Stimulated activated CD8-positive, alpha-beta memory T cell treated with anti-CD3 and anti-CD28 coated beads, Interleukin-15, amount 100 ng/mL, for 48 hours (primary cell): ENCODE measurements around the gene SYT12.
"Not testable (repeated sequence)": the region's sequence is repeated elsewhere in the genome, so short reads cannot be mapped to it uniquely, and the experiment has no call there.

Experiments
- DNase-seq, 2 donors: peaks; one replicate each; pipeline ENCODE4 v3.0.0-alpha.2; 2020; ENCODE audit warnings: low read depth in 2 of 2

SYT12 gene

DNA sequence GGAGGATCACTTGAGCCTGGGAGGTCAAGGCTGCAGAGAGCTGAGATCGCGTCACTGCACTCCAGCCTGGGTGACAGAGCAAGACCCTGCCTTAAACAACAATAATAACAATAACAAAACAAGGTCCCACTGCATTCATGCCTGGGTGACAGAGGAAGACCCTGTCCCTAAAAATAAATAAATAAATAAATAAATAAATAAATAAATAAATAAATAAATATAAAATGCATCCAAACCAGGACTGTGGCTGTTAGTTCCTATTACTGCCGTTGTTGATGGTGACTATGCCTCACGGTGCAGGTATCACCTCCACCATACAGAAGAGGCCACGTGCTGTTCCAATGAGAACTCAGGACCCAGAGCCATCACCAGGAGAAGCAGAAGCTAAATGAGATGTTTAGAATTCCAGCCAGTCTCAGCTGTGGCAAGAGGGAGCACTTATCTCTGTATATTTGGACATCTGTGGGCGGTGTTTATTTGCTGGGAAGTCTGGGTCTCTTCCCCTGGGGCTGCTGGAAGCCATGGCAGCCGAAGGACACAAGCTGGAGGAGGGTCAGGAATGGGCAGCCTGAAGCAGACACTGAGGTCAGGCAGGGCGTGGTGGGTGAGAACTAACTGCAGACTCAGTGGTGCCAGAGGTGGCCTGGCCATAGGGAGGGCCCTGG, 26.2 kb upstream of the SYT12 start:
- DNase-seq = no peak

DNA sequence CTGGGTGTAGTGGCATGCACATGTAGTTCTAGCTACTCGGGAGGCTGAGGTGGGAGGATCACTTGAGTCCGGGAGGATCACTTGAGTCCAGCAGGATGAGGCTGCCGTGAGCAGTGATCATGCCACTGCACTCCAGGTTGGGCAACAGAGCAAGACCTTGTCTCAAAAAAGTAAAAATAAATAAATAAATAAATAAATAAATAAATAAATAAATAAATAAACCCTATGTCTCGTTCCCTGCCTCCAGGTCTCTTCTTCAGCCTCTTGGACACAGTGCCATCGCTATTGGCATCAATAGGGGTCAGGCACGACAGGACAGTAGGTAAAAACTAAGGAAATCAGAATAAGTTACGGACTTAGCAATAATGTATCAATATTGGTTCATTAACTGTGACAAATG, 23.4 kb upstream of the SYT12 start:
- no peak for DNase-seq

GRCh38 chr11:67001332-67001731, 21.6 kb upstream of the SYT12 start:
- no peak for DNase-seq

GRCh38 chr11:67002297-67002913, 20.5 kb upstream of the SYT12 start:
- DNase-seq = no peak

DNA sequence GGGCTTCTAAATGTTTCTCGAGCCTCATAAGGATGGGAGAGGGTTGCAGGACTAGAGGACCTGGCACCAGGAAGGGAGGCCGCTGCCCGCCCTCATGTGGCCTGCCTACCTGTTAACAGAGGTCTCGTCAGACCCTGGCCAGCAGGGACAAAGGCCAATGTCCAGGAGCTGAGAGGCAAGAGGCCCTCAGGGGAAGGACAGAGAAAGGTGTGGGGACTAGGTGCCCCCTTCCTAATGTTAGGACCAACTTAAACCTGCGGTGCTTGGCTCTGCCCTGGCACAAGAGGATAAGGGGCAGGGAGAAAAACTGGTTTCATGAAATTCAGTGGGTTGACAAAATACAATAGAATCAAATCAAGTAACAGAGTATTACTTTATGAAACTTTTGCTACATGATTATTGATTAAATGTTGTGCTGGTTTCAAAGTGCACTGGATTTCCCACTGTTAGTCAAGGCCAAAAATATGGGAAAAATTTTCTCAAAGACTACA, 20.0 kb upstream of the SYT12 start:
- no peak for DNase-seq

DNA sequence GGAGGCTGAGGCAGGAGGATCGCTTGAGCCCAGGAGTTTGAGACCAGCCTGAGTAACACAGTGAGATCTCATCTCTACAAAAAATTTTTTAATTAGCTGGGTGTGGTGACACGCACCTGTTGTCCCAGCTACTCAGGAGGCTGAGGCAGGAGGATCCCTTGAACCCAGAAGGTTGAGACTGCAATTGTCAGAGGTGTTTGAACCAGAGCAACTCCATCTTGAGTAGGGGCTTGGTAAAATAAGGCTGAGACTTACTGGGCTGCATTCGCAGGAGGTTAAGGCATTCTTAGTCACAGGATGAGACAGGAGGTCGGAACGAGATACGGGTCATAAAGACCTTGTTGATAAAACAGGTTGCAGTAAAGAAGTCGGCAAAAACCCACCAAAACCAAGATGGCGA, 17.7 kb upstream of the SYT12 start:
- DNase-seq = not testable (repeated sequence)

- peak in 1 of 2 donors; percentile 12 for DNase-seq
Measured at GRCh38 chr11:67006029-67006884, 16.7 kb upstream of the SYT12 start.

DNA sequence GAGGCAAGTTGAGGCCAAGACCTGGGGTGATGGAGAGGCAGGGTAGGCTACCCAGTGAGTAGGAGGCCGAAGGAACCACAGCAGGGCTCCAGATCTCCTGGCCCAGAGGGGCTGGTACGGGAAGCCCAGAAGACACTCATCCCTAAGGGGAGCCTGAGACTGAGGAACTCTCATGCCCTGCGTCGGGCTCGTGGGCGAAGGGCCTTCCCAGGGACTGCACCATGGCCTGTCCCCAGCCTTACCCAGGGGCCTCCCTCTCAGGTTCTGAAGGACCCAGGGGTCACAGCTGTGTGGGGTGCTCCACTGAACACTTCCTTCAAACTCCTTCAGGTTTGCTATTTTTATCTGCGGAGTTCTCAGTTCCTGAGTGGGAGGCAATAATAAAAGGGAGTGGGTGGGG, 15.8 kb upstream of the SYT12 start:
- no peak for DNase-seq

DNA sequence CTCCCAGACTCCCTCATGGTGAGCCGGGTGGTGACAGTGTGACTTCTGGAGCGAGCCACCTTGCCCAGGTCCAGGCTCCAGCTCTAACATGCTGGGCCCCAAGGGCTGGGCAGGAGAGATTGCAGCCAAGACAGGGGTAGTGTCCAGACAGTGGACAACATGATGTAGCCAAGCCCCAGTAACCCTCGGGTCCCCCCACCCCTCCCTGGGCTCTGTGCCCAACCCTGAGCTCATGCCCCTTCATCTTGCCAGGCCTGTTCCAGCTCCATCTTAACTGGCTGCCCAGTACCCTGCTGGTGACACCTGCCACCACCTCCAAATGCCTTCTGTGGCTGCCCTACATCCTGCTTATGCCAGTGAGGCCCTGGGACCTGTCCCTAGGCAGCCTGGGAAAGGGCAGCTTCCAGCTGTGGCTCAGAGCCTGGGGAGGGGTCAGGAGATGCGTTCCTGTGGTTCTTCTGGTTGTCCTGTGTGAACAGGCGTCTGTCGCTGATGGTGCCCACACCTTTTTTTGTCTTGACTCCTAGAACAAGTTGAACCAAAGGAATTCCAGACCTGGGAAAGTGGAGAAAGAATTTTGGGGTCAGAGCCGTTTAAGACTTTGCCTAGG, 12.5 kb upstream of the SYT12 start:
- no peak for DNase-seq

DNA sequence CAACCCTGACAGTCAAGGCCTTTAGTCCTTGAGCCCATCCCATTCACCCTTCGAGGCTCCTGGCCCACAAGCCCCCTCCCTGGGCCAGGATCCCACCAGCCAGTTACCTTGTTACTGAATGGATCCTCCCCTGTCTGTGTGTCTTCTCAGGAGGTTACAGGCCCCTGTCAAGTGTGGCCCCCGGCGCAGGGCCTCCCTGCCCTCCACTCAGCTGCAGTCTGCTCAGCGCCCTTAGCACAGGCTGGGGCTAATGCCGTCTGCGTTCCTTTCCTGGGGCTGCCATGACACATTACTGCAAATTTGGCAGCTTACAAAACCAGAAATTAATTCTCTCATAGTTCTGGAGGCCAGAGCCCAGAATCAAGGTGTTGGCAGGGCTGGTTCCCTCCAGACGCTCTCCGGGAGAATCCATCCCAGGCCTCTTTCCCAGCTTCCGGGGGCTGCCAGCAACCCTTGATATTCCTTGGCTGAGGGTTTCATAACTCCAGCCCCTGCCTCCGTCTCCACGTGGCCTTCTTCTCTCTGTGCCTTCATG, 9.4 kb upstream of the SYT12 start:
- no peak for DNase-seq

- DNase-seq = no peak
Measured at GRCh38 chr11:67014343-67014742, 8.6 kb upstream of the SYT12 start.

DNA sequence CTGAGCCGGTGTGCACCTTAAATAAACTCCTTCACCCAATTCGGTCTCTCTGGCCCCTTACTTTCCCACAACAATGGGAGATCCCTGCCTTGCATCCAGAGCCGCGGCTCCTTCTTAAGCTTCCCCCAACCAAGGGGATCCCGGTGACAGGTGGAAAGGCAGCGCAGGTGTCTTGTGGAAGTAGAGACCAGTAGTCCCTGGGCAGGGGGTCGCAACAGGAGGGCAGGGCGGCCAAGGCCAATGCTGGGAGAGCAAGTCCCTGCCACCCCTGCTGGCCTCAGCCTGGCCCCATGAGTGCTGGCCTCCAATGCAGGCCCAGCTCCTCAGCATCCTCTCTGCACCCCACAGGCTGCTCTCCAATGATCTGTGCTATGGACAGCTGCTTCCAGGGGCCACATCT, 7.9 kb upstream of the SYT12 start:
- no peak for DNase-seq

DNA sequence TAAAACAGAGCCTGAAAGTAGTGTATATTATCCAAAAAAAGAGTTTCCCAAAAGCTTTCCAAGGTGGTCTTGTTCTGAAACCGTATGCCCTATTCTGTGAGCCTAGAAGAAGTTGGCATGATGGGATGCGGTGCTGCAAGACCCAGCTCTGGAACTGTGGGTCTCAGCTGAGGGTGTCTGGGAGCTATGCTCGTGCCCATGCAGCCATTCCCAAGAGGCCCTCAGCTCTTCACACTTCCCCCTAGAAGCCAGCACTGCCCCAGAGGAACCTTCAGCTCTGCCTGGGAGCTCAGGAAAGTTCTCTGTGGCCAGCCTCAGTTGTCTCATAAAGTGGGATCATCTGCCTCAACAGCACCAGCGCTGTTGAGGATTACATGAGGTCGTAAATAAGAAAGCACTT, 6.4 kb upstream of the SYT12 start:
- no peak for DNase-seq

DNA sequence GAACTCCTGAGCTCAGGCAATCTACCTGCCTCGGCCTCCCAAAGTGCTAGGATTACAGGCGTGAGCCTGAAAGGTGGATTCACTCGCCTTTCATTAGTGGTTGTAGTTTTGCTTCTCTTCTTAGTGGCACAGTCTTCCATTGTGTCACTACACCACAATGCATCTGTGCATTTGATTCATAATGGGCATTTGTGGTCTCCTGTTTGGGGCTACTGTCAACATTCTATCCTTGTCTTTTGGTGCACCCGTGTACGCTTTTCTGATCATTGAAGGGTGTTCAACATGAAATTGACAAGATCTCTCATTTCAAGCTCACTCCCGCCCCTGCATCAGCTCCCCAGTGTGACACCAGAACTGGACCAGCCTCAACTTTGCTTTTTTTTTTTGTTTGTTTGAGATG, 2.0 kb upstream of the SYT12 start:
- no peak for DNase-seq

DNA sequence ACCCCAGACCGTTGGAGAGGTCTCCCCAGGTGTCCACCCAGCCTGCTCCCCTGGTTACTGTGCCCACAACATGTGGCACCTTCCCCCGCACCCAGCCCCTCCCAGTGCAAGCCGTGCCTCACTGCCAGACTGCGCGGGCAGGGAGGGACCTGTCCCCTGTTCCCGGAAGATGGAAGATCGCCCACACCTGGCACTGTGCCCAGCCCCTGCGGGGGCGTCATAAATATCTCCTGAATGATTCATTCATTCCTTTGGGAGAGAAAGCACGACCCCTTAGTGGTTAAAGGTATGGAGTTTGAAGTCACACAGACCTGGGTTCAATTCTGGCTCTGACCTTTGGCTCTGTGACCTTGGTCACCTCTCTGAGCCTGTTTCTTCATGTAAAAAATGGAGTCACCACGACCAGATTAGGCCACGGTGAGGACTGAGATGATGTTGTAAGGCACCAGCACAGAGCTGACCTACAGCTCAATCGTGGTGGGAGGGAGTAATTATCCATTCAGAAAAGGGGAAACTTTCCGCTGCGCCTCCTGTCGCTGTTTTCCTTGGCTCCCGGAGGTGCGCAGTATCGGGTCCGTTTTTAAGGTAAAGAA, 497 bp upstream of the SYT12 start:
- no peak for DNase-seq

GRCh38 chr11:67023957-67024353, 1.0 kb downstream of the SYT12 start:
- no peak for DNase-seq

GRCh38 chr11:67024410-67024809, 1.5 kb downstream of the SYT12 start:
- peak in 1 of 2 donors; percentile 32 for DNase-seq

GRCh38 chr11:67024966-67025365, 2.0 kb downstream of the SYT12 start:
- DNase-seq = no peak

DNA sequence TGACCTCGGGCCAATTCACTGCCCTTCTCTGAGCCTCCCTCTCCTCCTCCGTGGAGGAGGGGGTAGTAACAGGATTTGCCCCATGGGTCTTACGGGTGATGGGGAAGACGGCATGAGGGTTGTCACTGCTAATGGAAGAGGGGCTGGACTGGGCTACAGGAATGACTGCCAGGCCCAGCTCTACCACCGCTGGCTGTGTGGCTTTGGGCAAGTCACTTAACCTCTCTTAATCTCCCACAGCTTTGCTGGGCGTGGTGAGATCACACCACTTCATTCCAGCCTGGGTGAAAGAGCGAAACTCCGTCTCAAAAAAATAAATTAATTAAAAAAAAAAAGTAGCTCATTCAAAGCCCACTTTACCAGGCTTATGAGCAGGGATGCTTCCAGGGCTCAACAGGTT, 2.8 kb downstream of the SYT12 start:
- DNase-seq = no peak

GRCh38 chr11:67026941-67027340, 4.0 kb downstream of the SYT12 start:
- no peak for DNase-seq

- DNase-seq = no peak
Measured at GRCh38 chr11:67027483-67027930, 4.6 kb downstream of the SYT12 start.
